Muscle of leg (tissue), 11 donors: ENCODE measurements around the gene TXNL4A. TPM values are rescaled to one million over a fixed set of nuclear protein-coding genes. Genes with fewer than 3 reads are reported as not detected.

Source experiments
- DNase-seq: peaks from one replicate; pipeline ENCODE4 v3.0.0; 2013
- H3K27ac ChIP-seq: one replicate; pipeline ENCODE4 v1.5.1; 2013; ENCODE audit warnings: mild to moderate bottlenecking, low read length, control low read depth
- H3K27me3 ChIP-seq: one replicate; pipeline ENCODE4 v1.6.1; 2013; ENCODE audit warnings: low read length; ENCODE audit not compliant: control insufficient read depth, insufficient read depth
- H3K36me3 ChIP-seq: one replicate; pipeline ENCODE4 v1.6.1; 2013; ENCODE audit warnings: low read length; ENCODE audit not compliant: control insufficient read depth, insufficient read depth
- H3K4me1 ChIP-seq: one replicate; pipeline ENCODE4 v1.6.1; 2013; ENCODE audit warnings: low read length; ENCODE audit not compliant: control insufficient read depth, insufficient read depth
- H3K4me3 ChIP-seq: one replicate; pipeline ENCODE4 v1.5.1; 2013; ENCODE audit warnings: low read length, control low read depth
- H3K9me3 ChIP-seq: replicated peaks from 2 replicates; pipeline ENCODE4 v1.6.1; 2013; ENCODE audit warnings: low read depth, low read length; ENCODE audit not compliant: control insufficient read depth
- WGBS: methylation state at CpG from one replicate; pipeline ENCODE4 v1.1.5; 2013; ENCODE audit warnings: missing lambda C conversion rate; ENCODE audit not compliant: insufficient coverage; 5-methylcytosine and 5-hydroxymethylcytosine counted together
- polyA plus RNA-seq, 8 donors: library from polyadenylated mRNA; unstranded; fragments of 120-200 nt; gene quantifications; one replicate each; pipeline versions ENCODE4 v1.2.1 to v1.2.3, GENCODE V29; 2013; ENCODE audit warnings: inconsistent platforms in 1 of 8, low replicate concordance in 1 of 8; ENCODE audit not compliant: insufficient read length in 8 of 8, insufficient read depth in 1 of 8
- total RNA-seq: library from RNA; stranded (reverse); fragments of 120-200 nt; gene quantifications from one replicate; pipeline ENCODE4 v1.2.4, GENCODE V29; 2013

Gene TXNL4A
- total and polyA plus RNA-seq, 9 donors: 76.5 to 147 (median 94.1) TPM

- no peaks in the 10 kb centered on the region for H3K27me3 ChIP-seq
- H3K4me3 ChIP-seq: no peak overlapping the region
- H3K36me3 ChIP-seq: peaks cover 56% of the 10 kb centered on the region
- WGBS: 87% methylated on average over 19 of the region's 20 CpGs
- peaks cover 26% of the 10 kb centered on the region for H3K4me1 ChIP-seq
- DNase-seq: no peak
- H3K27ac ChIP-seq: no peak overlapping the region
- no peaks in the 10 kb centered on the region for H3K9me3 ChIP-seq
These were observed 44.7 kb downstream of the TXNL4A start for GRCh38 chr18:79943608-79944125.

GRCh38 chr18:79942786-79943607 lies 45.4 kb downstream of the TXNL4A start:
- no peak overlapping the region for H3K27ac ChIP-seq
- H3K9me3 ChIP-seq: no peaks in the 10 kb centered on the region
- WGBS: 87% methylated on average over 30 of the region's 31 CpGs
- no peak for DNase-seq
- H3K27me3 ChIP-seq: no peaks in the 10 kb centered on the region
- H3K4me3 ChIP-seq: no peak overlapping the region
- H3K4me1 ChIP-seq: peaks cover 24% of the 10 kb centered on the region
- peaks cover 53% of the 10 kb centered on the region for H3K36me3 ChIP-seq

GRCh38 chr18:79942211-79942610 lies 46.2 kb downstream of the TXNL4A start:
- Histone ChIP-seq H3K4me1 (peaks cover 24% of the 10 kb centered on the region), H3K27ac (no peak overlapping the region), H3K9me3 (no peaks in the 10 kb centered on the region), H3K4me3 (no peak overlapping the region), H3K27me3 (no peaks in the 10 kb centered on the region), H3K36me3 (peaks cover 50% of the 10 kb centered on the region)
- no peak for DNase-seq
- 100% methylated on average over 4 of the region's 7 CpGs for WGBS

- 84% methylated on average over 15 of the region's 16 CpGs for WGBS
- no peak for DNase-seq
- no peaks in the 10 kb centered on the region for H3K27me3 ChIP-seq
- no peak overlapping the region for H3K4me3 ChIP-seq
- H3K9me3 ChIP-seq: no peaks in the 10 kb centered on the region
- H3K27ac ChIP-seq: no peak overlapping the region
- peaks cover 49% of the 10 kb centered on the region for H3K36me3 ChIP-seq
- H3K4me1 ChIP-seq: peaks cover 24% of the 10 kb centered on the region
These were observed 46.8 kb downstream of the TXNL4A start for GRCh38 chr18:79941473-79942119.

GRCh38 chr18:79940814-79941472 lies 47.4 kb downstream of the TXNL4A start:
- DNase-seq: no peak
- Histone ChIP-seq H3K27me3 (no peaks in the 10 kb centered on the region), H3K4me1 (peaks cover 24% of the 10 kb centered on the region), H3K9me3 (no peaks in the 10 kb centered on the region), H3K4me3 (no peak overlapping the region), H3K27ac (no peak overlapping the region), H3K36me3 (peaks cover 48% of the 10 kb centered on the region)
- WGBS: 75% methylated on average over 17 of the region's 17 CpGs

- Histone ChIP-seq H3K4me1 (peaks cover 18% of the 10 kb centered on the region), H3K27me3 (no peaks in the 10 kb centered on the region), H3K36me3 (peaks cover 55% of the 10 kb centered on the region), H3K9me3 (peaks cover 5% of the 10 kb centered on the region), H3K4me3 (no peak overlapping the region), H3K27ac (no peak overlapping the region)
- DNase-seq: no peak
- WGBS: 96% methylated on average over 12 of the region's 18 CpGs
These were observed 48.1 kb downstream of the TXNL4A start for GRCh38 chr18:79940126-79940813.

GRCh38 chr18:79939096-79939495 lies 49.3 kb downstream of the TXNL4A start:
- Histone ChIP-seq H3K27me3 (no peaks in the 10 kb centered on the region), H3K27ac (no peak overlapping the region), H3K9me3 (peaks cover 7% of the 10 kb centered on the region), H3K36me3 (peaks cover 56% of the 10 kb centered on the region), H3K4me1 (peaks cover 6% of the 10 kb centered on the region), H3K4me3 (no peak overlapping the region)
- WGBS: 71% methylated on average over 3 of the region's 5 CpGs
- no peak for DNase-seq

- DNase-seq: no peak
- Histone ChIP-seq H3K4me3 (no peak overlapping the region), H3K36me3 (peaks cover 56% of the 10 kb centered on the region), H3K9me3 (peaks cover 13% of the 10 kb centered on the region), H3K27me3 (no peaks in the 10 kb centered on the region), H3K4me1 (peaks cover 5% of the 10 kb centered on the region), H3K27ac (no peak overlapping the region)
- 97% methylated on average over 5 of the region's 9 CpGs for WGBS
These were observed 50.2 kb downstream of the TXNL4A start for GRCh38 chr18:79938196-79938595.

GRCh38 chr18:79937103-79937860 lies 51.1 kb downstream of the TXNL4A start:
- Histone ChIP-seq H3K27me3 (no peaks in the 10 kb centered on the region), H3K4me1 (peaks cover 2% of the 10 kb centered on the region), H3K27ac (no peak overlapping the region), H3K36me3 (peaks cover 47% of the 10 kb centered on the region), H3K9me3 (peaks cover 16% of the 10 kb centered on the region), H3K4me3 (no peak overlapping the region)
- 92% methylated on average over 20 of the region's 25 CpGs for WGBS
- DNase-seq: no peak
